CD4-positive, alpha-beta T cell treated with Interleukin-21 for 1 hour (primary cell): ENCODE data around the gene PRKG1.

Experiments used
- DNase-seq: peaks from one replicate; pipeline ENCODE4 v3.0.0-alpha.2; 2020

The PRKG1 gene

DNA sequence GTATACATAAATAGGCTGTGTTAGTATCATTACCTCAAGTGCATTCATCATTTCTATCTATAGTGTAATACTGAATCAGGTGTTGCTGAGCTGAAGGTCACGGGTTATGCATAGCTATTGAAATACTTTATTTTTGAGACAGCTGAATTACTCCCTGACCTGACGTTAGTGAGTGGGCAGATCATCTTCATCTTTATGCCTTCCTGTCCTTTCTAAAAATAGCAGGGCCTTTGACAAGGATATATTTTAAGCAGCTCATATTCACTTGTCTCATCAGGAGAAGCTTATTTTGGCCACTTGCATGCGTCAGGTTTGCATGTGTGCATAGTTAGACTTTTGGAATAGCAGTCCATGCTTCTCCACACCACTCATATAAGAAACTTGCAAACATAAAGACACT is 1176.2 kb downstream of the PRKG1 start:
- DNase-seq: no peak

DNA sequence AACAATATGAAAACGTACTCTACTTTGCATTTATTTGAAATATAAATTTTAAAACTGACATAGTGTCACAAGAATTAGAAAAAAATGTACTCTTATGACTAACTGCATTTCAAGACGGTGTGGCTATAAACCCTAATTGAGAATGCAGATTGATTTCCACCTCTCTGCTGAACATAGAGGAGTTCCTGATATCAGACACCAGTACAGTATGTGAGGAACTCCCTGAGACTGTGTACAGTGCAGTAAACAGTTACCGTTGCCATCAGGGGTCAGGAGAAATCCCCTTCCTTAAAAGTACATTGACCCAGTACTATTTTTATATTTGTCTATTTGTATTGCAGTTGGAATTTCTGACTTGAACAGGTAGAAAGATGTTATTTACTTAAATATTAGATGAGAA is 1178.0 kb downstream of the PRKG1 start:
- DNase-seq: no peak

DNA sequence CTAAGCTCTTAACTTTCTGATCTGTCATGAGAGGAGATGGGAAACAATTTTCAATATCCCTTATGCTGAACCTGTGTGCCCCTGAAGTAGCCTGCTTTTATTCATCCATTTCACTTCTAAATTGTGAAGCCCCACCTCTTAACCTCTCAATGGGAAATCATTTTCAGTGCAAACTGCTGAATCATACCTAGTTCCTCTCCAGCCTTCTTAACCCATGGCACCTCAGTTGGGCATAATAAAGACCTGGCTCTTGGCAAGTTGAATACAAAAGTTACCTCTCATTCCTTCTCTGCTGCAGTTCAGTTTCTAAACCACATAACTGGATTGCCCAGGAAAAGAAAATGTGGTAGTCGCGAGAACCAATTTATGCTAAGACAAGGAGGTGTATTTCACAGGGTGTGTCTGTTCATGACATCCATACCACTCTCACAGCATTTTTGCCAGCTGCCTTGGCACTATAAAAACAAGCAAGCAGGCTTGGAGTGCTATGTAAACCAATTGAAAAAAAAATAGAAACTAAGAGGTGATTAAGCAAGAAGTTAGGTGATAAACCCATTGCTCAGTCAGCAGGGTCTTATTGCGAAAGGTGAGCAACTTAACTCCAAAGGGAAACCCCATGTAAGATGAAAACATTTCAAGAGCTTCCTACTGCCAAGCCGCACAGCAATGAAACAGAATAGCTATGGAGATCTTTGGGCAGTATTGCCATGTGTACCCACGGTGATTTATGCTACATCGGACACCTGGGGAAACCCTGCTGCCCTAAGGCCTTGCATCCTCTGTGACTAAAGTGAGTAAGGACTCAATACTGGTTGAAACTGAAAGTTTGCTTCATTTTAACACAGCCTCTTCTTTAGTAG is 1182.8 kb downstream of the PRKG1 start:
- DNase-seq: no peak

DNA sequence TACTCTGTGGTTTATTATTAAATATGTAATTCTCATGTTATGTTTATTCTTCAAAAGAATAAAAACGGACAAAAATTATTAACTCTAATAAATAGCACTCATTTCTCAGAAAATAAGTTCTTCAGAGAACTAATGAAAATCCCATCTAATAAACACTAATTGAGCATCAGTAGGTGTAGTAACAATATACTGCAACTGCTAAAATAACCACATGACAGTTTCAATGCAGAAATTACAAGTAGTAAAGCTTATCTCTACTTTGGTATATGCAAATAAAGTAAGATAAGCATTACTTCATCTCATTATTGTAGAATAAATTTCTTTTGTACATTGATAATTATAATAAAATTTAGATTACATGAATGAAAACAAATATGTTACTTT is 1183.4 kb downstream of the PRKG1 start:
- no peak for DNase-seq

DNA sequence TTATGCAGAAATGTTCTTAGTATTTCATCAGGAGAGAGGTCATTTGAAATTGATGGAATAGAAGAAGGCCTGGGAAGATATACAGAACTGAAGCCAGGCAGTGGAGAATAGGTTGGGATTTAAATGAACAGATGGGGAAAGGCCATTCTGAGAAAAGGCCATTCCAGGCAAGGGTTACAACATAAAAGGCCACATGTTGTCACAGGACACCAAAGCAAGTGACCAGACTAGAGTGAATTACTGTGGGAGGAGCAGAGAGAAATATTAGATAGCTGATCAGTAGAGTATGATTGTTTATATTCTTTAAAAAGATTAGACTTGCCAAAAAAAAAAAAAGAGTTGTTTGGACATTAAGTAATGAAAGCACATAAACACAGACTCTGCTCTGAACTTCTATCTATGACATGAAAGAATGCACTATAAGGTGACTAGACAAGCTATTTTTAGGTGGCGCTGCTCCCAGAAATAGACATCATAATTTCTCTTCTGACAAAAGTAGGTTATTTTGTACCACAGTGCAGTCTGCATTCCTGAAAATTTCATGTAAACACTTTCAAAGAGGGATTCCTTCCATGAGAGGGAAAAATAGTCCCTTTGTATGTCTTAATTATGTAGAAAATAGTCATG is 1184.6 kb downstream of the PRKG1 start:
- DNase-seq: no peak

DNA sequence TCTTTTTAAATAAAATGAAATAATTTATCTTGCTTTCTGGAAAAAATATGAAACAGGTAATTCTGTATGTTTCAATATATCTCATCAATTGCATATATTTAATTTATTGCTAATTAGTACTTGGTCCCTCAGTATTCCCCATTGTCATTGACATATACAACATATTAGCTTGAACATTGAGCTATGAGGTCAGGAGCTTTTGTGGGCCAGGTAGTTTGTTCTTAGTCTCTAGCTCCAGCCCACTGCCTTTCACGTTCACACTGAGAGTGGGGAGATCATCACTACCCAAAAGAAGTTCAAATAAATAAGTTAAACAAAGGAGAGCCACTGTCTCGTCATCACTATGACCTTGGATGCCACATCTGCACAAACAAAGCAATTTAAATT is 1185.1 kb downstream of the PRKG1 start:
- DNase-seq: no peak

DNA sequence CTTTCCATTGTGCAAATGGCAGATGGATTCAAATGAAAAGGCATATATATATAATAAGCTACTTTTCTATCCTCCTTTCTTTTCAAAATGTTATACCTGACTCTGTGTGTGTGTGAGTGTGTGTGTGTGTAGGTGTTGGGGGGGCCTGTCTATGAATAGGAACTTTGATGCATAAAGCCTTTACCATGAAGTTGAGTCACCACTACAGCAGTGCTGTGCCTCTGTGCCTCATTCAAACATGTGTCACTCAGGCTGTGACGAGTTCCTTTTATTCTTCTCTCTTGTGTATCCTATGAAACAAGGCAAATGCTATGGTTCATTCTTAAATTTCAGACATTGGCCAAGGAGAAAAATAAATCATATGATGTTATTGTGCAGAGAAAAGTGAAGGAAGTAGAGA is 1187.1 kb downstream of the PRKG1 start:
- DNase-seq: no peak

DNA sequence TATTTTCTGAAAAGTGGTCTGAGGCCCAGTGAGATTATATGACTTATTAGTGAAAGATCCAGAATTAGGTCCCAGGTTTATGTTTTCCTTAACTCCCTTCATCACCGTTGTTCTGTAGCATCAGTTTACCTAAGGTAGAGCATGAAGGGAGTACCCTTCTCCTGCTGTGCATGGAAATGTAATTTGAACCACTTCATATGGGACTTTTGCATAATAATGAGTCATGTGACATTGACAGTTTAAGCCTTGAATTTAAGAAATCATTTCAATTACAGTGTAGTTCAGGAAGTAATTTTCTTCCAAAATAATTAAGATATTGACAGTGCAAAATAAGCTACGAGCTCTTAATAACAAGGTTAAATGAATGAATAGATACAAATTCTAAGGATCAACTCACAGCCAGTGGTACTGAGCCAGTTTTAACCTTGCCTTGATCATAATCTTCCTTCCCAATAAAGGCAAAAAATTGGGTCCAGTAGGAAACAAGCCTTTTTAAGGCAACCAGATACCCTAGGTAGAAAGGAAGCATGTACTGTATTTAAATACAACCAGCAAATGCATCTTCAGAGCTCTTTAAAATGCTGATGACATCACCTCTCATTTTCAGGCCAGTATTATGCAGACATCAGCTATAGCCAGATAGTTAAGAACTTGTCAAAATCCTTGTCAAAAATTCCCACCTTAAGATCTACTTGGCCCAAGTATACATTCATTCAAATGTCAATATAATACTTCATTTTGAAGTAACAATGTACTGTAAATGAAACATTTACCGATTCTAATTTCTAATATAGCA is 1191.0 kb downstream of the PRKG1 start:
- DNase-seq: no peak

DNA sequence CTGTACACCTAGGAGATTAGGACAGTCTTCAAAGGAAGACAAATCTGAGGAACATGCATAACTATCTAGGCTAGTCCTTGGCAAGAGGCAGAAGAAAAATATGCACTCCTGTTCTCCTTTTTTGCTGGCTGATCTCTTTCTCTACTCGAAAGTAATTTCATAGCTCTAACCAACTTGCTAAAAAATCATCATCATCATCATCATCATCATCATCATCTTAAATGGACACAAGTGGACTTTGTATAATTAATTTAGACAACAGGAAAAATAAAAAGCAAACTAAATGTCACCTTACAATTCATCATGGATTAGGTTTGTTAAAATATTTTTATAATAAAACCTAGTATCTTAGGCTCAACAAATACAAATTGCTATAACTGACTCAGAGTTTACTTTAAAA is 1192.6 kb downstream of the PRKG1 start:
- DNase-seq: no peak

DNA sequence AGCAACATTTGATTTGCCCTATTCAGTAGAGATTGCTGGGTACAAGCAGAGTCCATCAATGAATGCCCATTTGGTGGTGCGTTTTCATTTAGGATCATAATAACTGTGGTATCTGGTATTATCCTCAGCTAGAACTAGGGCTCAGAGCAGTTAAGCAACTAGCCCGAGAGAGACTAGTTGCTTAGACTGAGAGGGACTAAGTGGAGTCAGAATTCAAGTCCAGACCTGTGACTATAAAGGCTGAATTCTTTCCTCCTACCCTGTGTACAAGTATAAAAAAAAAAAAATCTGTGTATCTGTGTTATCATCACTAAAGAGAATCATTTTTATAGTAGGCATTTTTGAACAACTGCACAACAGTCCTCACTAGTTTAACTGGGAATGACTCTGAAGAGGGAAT is 1194.5 kb downstream of the PRKG1 start:
- DNase-seq: no peak

DNA sequence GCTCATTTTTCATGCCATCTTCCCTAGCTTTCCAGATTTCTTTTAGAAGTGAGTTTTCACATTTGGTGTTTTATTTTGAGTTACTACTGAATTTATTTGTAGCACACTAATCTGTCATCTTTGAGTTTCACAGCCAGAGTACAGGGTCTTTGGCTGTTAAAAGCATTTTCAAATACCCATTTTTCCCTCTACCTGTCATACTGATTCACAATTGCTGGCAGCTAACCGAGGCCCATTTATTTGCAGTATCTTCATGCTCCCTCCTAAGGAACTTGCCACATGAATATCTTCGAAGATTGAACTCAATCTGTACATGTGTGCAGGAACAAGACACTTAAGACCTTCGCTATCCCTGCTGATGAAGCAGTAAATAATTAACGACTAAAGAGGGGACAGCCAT is 1194.9 kb downstream of the PRKG1 start:
- DNase-seq: no peak

DNA sequence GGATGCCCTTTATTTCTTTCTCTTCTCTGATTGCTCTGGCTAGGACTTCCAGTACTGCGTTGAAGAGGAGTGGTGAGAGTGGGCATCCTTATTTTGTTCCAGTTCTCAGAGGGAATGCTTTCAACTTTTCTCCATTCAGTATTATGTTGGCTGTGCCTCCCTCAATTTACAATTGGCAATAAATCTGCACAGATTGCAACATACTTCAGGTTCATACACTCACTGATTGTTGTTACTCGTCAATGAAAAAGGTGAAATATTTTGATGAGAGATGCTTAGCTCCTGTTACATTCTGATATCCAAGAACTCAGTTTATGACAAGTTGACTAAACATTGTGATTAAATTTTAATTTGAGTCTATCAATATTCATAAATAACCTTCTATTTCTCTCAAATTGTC is 1201.9 kb downstream of the PRKG1 start:
- no peak for DNase-seq

DNA sequence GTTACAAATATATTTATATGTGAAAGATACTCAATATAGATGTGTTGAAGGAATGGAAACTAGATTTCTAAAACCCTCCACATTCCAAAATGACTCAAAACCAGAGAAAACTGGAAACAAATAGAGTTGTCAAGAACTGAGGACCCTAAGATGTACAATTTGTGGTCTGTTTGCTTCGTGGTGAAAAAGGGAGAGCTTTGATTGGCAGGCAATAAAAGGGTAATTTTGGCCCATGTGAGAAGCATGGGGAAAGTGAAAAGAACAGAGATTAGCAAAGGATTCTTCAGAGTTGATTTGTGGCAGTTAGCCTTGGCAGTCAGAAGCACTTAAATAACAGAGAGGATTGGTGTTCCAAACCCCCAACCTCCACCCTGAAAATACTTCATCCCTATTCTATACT is 1202.7 kb downstream of the PRKG1 start:
- DNase-seq: no peak

DNA sequence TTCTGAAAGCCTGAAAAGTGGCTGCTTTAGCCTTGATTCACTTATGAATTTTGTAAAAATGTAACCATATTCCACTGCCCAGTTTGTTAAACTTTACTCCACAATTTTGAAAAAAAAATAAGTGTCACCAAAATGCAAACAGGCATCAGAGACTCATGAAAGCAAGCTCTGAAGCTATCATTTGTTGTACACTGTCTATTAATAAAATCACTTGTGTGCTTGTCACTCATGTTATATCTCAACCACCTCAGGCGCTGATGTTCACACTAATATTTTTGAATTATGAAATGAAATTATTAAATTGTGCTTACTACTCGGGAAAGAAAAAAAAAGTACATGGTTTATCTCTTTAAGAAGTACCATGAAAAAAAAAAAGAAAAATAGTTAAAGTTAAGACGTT is 1205.3 kb downstream of the PRKG1 start:
- no peak for DNase-seq

DNA sequence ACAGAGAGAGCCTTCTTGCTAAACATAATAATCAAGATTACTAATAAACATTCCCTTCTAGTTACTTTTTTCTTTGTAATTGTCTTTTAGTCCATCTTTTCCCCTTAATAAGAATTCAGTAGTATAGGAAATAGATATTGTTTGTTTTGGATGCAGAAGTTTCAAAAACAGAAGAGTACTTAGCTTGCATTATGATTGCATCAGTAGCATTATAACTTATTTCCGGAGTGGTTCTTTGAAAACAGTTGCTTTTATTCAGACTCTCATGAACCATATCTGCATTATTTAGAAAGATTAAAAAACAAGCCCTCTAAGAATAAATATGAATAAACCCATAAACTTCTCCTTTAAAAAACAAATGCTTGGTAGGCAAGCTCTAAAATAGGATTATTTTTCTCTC is 1205.8 kb downstream of the PRKG1 start:
- DNase-seq: no peak

DNA sequence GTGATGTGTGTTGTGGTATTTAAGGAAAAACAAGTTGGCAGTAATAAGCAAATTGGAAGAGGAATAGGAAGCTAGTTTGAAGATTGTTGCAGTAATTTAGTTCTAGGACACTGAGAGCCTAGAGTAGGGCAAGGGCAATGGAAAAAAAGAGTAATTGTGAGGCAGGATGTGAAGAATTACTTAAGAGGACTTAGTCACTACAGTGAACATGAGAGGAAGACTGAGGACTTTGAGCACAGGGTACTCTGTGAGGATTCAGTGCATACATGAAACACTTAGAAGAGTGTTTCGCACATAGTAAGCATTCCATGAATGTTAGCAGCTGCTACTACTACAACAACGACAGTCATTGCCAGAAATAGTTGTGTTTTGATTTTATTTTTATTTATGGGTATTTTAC is 1208.9 kb downstream of the PRKG1 start:
- no peak for DNase-seq

DNA sequence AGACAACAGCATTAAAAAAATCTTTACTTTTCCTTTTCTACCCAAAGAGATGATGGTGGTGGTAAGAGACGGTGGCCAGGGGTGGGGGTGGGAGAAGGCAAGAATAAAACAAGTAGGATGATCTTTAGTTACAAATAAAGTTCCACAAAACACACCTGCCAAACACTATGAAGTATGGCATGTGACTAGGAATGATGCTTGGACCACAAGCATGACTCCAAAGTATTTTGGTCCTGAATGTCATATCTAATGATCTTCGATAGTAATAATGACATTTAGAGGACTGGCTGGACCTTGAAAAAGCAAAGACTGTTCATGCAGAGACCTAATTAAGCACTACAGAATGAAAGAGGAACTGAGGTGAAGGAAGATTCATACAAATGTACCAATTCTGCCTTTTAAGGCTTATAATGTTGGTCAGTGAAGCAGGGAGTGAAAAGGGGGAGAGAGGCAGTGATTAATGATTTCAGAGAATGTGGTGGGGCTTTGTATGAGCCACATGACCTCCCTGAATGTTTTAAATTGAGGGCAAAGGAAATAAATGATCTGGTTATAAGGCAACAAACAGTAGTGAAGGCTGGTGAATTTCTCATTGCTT is 1210.2 kb downstream of the PRKG1 start:
- no peak for DNase-seq

DNA sequence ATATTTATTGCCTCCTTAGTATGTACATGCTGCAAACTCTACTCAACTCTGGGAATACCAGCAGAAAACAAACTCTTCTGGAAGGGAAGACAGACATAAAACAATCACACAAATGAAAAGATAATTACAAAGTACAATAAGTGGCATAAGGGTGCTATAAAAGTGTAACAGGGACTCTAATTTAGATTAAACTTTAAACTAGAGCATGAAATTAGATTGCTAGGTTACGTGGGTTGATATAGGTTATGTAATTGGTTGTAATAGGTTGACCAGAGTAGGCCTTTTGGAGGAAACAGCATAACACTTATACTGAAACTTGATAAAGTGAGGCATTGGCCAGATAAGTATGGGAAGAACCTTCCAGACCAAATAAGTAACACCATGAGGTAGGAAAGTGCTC is 1213.6 kb downstream of the PRKG1 start:
- no peak for DNase-seq

DNA sequence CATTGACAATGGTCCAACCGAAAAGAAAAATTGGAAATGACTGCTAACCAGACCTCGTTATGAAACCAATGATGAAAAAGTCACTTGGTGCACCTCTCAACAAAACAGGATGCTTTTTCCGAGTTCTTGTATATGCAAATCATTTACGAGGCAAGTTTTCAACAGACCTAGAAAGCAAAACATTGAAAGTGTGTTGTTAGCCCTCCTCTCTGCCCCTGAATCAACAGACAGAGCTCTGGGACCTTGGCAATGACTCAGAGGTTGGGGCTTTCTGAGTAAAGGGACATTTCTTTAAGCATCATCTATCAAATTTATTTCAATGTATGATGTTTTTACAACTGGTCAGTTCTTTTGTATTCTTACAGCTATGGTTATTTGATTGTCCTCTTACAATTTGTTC is 1223.5 kb downstream of the PRKG1 start:
- DNase-seq: no peak

DNA sequence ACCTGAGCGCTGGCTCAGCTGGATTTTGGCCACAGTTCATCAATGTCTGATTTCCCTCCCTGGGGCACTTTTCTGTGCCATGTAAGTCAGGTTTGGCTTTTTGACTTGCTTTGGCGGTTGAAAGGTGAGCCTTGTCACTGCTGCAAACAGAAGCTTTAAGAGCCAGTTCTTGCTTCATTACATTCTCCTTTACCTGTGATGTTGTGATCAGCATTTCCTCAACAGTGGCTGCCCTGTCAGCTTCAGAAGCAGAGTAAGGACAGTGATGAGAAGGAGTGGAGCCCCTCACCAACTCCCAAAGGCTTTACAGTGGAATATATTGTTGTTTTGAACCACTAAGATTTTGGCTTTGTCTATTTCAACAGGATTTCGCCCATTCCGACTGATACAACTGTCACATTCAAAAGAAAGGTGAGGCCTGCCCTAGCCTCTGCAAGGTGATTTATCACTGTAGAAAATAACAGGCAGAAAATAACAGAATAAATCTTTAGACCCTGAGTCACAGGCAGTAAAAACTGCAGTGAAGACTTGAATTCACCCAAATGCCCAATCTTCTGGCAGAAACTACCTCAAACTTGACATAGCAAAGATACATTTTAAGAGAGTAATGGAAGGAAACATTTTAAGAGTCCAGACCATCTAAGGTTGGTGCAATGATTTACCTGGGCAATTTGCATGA is 1226.5 kb downstream of the PRKG1 start:
- DNase-seq: no peak

DNA sequence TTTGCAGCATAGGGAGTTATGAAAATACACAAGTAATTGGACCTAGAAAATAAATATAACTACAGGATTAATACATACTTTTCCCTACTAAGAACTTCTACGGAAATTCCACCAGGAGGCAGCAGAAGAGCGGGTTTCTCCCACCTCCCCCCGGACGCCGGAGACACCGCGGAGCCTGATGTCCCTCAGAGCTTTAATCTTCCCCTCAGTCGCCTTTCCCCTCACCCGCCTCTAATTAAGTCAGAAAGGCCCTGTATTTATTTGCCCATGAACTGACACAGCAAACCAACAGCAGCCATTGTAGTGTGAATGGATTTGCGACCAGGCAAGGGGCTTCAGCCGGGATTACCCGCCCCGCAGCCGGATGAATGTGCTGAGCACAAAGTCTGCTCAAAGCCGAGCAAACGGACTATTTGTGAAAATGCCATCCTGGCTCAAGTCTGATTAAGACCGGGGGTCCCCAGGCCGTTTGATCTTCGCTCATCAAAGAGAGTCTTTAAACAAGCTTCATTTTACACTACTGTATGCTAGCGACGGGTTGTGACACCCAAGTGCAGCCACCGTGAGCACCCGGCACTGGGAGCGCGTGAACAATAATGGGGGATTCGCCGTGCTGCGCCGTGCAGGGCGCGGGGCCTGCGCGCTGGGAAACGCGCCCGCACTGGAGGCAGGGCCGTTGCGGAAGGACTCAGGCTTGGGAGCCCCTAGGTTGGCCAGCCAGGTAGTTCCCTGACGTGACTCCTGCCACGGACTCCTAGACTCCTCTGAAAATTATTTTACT is 1234.2 kb downstream of the PRKG1 start:
- no peak for DNase-seq

DNA sequence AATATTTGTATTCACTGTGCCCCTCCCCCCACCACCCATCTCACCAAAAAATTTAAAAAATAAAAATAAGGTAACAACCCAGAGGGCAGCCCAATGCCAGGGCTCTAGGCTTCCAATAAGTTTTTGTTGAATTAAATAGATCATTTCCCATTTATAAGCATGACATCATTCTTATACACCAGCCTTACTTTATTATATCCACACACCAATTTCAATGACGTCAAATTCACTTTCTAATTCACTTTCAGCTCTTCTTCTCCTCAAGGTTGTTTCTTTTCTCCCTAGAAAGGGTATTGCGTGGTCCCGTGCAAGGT is 1238.6 kb downstream of the PRKG1 start:
- no peak for DNase-seq
